Measurements from ENCODE around the gene CXorf38. TPM values are rescaled to one million over a fixed set of nuclear protein-coding genes. Genes with fewer than 3 reads are reported as not detected.

CXorf38 gene
- total RNA-seq, 4 donors from 2014 or later = 6.9 to 13.2 (median 9.5) TPM

- no peaks in the 10 kb centered on the region for H3K9me3 ChIP-seq
- peaks cover 6 to 64% (median 8%) of the 10 kb centered on the region in 3 donors for H3K36me3 ChIP-seq
- TF ChIP-seq POLR2A (IDR thresholded peaks at IDR 0.05) = no peak
- TF ChIP-seq, protein P1, sequence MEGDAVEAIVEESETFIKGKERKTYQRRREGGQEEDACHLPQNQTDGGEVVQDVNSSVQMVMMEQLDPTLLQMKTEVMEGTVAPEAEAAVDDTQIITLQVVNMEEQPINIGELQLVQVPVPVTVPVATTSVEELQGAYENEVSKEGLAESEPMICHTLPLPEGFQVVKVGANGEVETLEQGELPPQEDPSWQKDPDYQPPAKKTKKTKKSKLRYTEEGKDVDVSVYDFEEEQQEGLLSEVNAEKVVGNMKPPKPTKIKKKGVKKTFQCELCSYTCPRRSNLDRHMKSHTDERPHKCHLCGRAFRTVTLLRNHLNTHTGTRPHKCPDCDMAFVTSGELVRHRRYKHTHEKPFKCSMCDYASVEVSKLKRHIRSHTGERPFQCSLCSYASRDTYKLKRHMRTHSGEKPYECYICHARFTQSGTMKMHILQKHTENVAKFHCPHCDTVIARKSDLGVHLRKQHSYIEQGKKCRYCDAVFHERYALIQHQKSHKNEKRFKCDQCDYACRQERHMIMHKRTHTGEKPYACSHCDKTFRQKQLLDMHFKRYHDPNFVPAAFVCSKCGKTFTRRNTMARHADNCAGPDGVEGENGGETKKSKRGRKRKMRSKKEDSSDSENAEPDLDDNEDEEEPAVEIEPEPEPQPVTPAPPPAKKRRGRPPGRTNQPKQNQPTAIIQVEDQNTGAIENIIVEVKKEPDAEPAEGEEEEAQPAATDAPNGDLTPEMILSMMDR (IDR thresholded peaks at IDR 0.05) = no peak
- WGBS, 2 donors = 80 to 93% methylated on average over 3 to 5 of the region's 5 CpGs
- no peaks in the 10 kb centered on the region for H3K27me3 ChIP-seq
- H3K4me3 ChIP-seq = no peak overlapping the region
- DNase-seq = no peak
- intact Hi-C loops (cut with DNase I) = no loop called here
- no peak overlapping the region for H3K27ac ChIP-seq
- no peaks in the 10 kb centered on the region for H3K4me1 ChIP-seq
Observed at GRCh38 chrX:40628506-40628905, 18.9 kb downstream of the CXorf38 start.

DNA sequence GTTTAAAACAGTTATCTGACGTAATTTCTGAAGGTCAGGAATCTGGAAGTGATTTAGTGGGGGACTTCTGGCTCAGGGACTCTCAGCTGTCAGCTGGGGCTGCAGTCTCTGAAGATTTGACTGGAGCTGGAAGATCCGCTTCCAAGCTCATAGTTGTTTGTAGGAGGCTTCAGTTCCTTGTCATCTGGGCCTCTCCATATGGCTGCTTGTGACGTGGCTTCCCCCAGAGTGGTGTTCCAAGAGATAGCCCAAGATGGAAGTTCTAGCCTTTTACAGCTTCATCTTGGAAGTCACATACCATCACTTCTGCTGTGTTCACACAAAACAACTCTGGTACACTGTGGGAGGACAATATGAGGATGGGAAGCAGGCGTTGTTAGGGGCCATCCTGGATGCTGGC, 22.1 kb downstream of the CXorf38 start:
- 66 to 100% methylated on average over 1 to 3 of the region's 4 CpGs for WGBS, 2 donors
- Histone ChIP-seq H3K9me3 (no peaks in the 10 kb centered on the region), H3K27ac (no peak overlapping the region), H3K27me3 (no peaks in the 10 kb centered on the region), H3K4me1 (no peaks in the 10 kb centered on the region), H3K36me3 (peaks cover 0 to 32% (median 2%) of the 10 kb centered on the region in 3 donors), H3K4me3 (no peak overlapping the region)
- DNase-seq = no peak
- intact Hi-C loops (cut with DNase I) = no loop called here
- TF ChIP-seq POLR2A (IDR thresholded peaks at IDR 0.05) = no peak
- TF ChIP-seq, protein P1 (IDR thresholded peaks at IDR 0.05) = no peak

DNA sequence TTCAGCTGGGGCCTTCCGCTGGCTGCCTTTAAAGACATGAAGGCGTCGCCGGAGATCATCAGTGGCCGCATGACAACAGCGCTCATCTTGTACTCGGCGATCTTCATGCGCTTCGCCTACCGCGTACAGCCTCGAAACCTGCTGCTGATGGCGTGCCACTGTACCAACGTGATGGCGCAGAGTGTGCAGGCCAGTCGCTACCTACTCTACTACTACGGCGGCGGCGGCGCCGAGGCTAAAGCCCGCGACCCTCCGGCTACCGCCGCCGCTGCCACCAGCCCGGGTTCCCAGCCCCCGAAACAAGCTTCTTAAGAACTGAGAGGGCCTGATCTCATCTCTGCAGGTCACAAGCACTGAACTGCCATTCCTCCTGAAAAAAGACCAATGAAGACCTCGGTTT, 23.7 kb downstream of the CXorf38 start:
- TF ChIP-seq POLR2A (IDR thresholded peaks at IDR 0.05) = no peak
- Histone ChIP-seq H3K4me3 (no peak overlapping the region), H3K36me3 (peaks cover 0 to 16% (median 0%) of the 10 kb centered on the region in 3 donors), H3K27me3 (no peaks in the 10 kb centered on the region), H3K27ac (no peak overlapping the region), H3K4me1 (no peaks in the 10 kb centered on the region), H3K9me3 (no peaks in the 10 kb centered on the region)
- no peak for DNase-seq
- intact Hi-C loops (cut with DNase I) = no loop called here
- 87 to 90% methylated on average over 9 to 14 of the region's 32 CpGs for WGBS, 2 donors

DNA sequence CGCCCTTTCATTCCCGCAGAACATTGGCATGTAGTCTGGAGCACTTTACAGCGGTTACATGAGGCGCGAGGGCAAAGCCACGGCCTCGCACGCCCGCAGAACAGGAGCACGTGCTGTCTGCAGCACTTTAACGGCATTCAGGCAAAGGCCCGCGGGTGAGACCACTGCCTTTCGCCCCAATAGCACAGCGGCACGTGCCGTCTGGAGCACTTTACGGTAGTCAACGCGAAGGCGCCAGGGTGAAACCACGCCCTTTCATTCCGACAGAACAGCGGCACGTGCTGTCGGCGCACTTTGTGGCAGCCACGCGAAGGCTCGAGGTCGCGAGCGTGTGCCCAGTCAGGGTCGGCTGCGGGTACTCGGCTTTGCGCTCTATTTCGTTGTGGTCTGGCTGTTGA, 24.2 kb downstream of the CXorf38 start, which contains the start of gene MPC1L:
MPC1L (plus strand) TSS at position 290 of the 398 bp plus-strand sequence. CDS start 138 bp downstream, outside the sequence.
- intact Hi-C loops (cut with DNase I) = no loop called here
- Histone ChIP-seq H3K4me1 (no peaks in the 10 kb centered on the region), H3K4me3 (no peak within 1 kb of the TSS), H3K27me3 (no peaks in the 10 kb centered on the region), H3K27ac (no peak within 1 kb of the TSS), H3K36me3 (peaks cover 0 to 11% (median 0%) of the 10 kb centered on the region in 3 donors), H3K9me3 (no peaks in the 10 kb centered on the region)
- WGBS, 2 donors = 84 to 87% methylated on average over 9 to 11 of the region's 38 CpGs
- TF ChIP-seq POLR2A (IDR thresholded peaks at IDR 0.05) = no peak
- TF ChIP-seq, protein P1 (IDR thresholded peaks at IDR 0.05) = no peak
- DNase-seq = no peak

DNA sequence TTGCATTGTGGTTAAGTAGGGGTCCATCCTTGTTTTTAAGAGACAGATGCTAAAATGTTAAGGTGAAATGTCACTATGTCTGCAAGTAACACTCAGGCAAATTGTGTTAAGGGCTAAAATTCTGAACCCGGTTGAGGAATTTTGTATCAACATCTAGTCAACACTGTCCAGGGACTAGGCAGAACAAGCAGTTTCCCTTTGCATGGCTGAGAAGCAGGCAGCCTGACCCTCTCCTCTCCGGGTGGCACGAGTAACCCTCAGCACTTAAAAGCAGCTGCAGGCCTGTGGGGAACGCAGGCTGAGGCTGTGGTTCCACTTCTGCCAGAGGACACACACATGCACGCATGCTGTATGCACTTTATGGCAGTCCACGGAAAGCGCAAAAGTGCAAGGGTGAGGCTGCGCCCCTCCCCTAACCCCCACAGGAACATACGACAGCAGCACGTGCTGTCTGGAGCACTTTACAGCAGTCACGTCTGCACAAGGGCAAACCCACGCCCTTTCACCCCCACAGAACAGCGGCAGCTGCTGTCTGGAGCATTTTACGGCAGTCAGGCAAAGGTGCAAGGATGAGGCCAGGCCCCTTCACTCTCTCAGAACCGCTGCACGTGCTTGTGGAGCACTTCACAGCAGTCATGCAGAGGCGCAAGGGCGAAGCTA, 24.8 kb downstream of the CXorf38 start:
- intact Hi-C loops (cut with DNase I) = no loop called here
- no peaks in the 10 kb centered on the region for H3K9me3 ChIP-seq
- H3K36me3 ChIP-seq = peaks cover 0 to 5% (median 0%) of the 10 kb centered on the region in 3 donors
- H3K27ac ChIP-seq = no peak overlapping the region
- H3K27me3 ChIP-seq = no peaks in the 10 kb centered on the region
- DNase-seq = no peak
- no peak overlapping the region for H3K4me3 ChIP-seq
- no peaks in the 10 kb centered on the region for H3K4me1 ChIP-seq
- WGBS, 2 donors = 85% methylated on average over 9 of the region's 18 CpGs; no CpG with 5 or more reads in 1 of the 2 donors
- TF ChIP-seq, protein P1 (IDR thresholded peaks at IDR 0.05) = no peak
- no peak for TF ChIP-seq POLR2A (IDR thresholded peaks at IDR 0.05)

All from esophagus squamous epithelium (tissue), 5 donors.